Duodenal mucosa (tissue), 2 donors: ENCODE data around the gene NR0B1.

Source experiments
- H3K27ac ChIP-seq: one replicate; pipeline ENCODE4 v1.7.0; 2013; ENCODE audit warnings: low read depth, low read length
- H3K27me3 ChIP-seq, 2 donors: one replicate each; pipeline ENCODE4 v1.7.0; 2013; ENCODE audit warnings: low read length in 2 of 2, control low read depth in 1 of 2; ENCODE audit not compliant: insufficient read depth in 2 of 2, control insufficient read depth in 1 of 2
- H3K36me3 ChIP-seq, 2 donors: one replicate each; pipeline ENCODE4 v1.7.0; 2013; ENCODE audit warnings: low read length in 2 of 2, control low read depth in 1 of 2; ENCODE audit not compliant: insufficient read depth in 2 of 2, control insufficient read depth in 1 of 2
- H3K4me1 ChIP-seq, 2 donors: one replicate each; pipeline ENCODE4 v1.7.0; 2013; ENCODE audit warnings: low read length in 2 of 2, control low read depth in 1 of 2; ENCODE audit not compliant: insufficient read depth in 2 of 2, control insufficient read depth in 1 of 2
- H3K4me3 ChIP-seq, 2 donors: one replicate each; pipeline ENCODE4 v1.7.0; 2013; ENCODE audit warnings: low read length in 2 of 2, low read depth in 1 of 2
- H3K9ac ChIP-seq, 2 donors: one replicate each; pipeline ENCODE4 v1.7.0; 2013; ENCODE audit warnings: low read length in 2 of 2, low read depth in 1 of 2
- H3K9me3 ChIP-seq, 2 donors: one replicate each; pipeline ENCODE4 v1.7.0; 2013; ENCODE audit warnings: low read length in 2 of 2, control low read depth in 1 of 2; ENCODE audit not compliant: control insufficient read depth in 1 of 2

The NR0B1 gene

GRCh38 chrX:30307466-30307865 lies 1.7 kb downstream of the NR0B1 start:
- H3K27ac ChIP-seq, result no peak overlapping the region

GRCh38 chrX:30304866-30305265 lies 4.3 kb downstream of the NR0B1 start:
- no peak overlapping the region for H3K4me3 ChIP-seq
- H3K27ac ChIP-seq, result no peak overlapping the region
- no peaks in the 10 kb centered on the region for H3K9me3 ChIP-seq
- H3K27me3 ChIP-seq, result no peaks in the 10 kb centered on the region
- H3K9ac ChIP-seq, result no peak overlapping the region
- H3K4me1 ChIP-seq, result no peaks in the 10 kb centered on the region
- H3K36me3 ChIP-seq, result no peaks in the 10 kb centered on the region

More at GRCh38 chrX:30307466-30307865, 1.7 kb downstream of the NR0B1 start:
- H3K4me1 ChIP-seq, result no peaks in the 10 kb centered on the region
- H3K27me3 ChIP-seq, result no peaks in the 10 kb centered on the region
- H3K4me3 ChIP-seq, result no peak overlapping the region
- H3K36me3 ChIP-seq, result no peaks in the 10 kb centered on the region
- no peaks in the 10 kb centered on the region for H3K9me3 ChIP-seq
- no peak overlapping the region for H3K9ac ChIP-seq

GRCh38 chrX:30302956-30303355 lies 6.2 kb downstream of the NR0B1 start:
- H3K9ac ChIP-seq, result no peak overlapping the region
- H3K4me3 ChIP-seq, result no peak overlapping the region
- H3K4me1 ChIP-seq, result no peaks in the 10 kb centered on the region
- no peaks in the 10 kb centered on the region for H3K9me3 ChIP-seq
- no peaks in the 10 kb centered on the region for H3K36me3 ChIP-seq
- H3K27ac ChIP-seq, result no peak overlapping the region
- no peaks in the 10 kb centered on the region for H3K27me3 ChIP-seq

- H3K27ac ChIP-seq, result no peak overlapping the region
- no peaks in the 10 kb centered on the region for H3K4me1 ChIP-seq
These were observed 7.2 kb downstream of the NR0B1 start for GRCh38 chrX:30301963-30302362.

GRCh38 chrX:30301208-30301607 lies 8.0 kb downstream of the NR0B1 start:
- H3K36me3 ChIP-seq, result no peaks in the 10 kb centered on the region
- no peak overlapping the region for H3K9ac ChIP-seq
- no peaks in the 10 kb centered on the region for H3K9me3 ChIP-seq
- H3K4me3 ChIP-seq, result no peak overlapping the region
- H3K27ac ChIP-seq, result no peak overlapping the region
- no peaks in the 10 kb centered on the region for H3K27me3 ChIP-seq
- H3K4me1 ChIP-seq, result no peaks in the 10 kb centered on the region

More at GRCh38 chrX:30301963-30302362, 7.2 kb downstream of the NR0B1 start:
- Histone ChIP-seq H3K36me3 (no peaks in the 10 kb centered on the region), H3K4me3 (no peak overlapping the region), H3K9ac (no peak overlapping the region), H3K9me3 (no peaks in the 10 kb centered on the region), H3K27me3 (no peaks in the 10 kb centered on the region)

- Histone ChIP-seq H3K4me1 (no peaks in the 10 kb centered on the region), H3K27ac (no peak overlapping the region), H3K27me3 (no peaks in the 10 kb centered on the region), H3K36me3 (no peaks in the 10 kb centered on the region), H3K9me3 (no peaks in the 10 kb centered on the region), H3K9ac (no peak overlapping the region), H3K4me3 (no peak overlapping the region)
These were observed 12.6 kb downstream of the NR0B1 start for GRCh38 chrX:30296408-30297254.

GRCh38 chrX:30283456-30284200 lies 25.6 kb downstream of the NR0B1 start:
- Histone ChIP-seq H3K27ac (no peak overlapping the region), H3K4me1 (no peaks in the 10 kb centered on the region), H3K36me3 (no peaks in the 10 kb centered on the region), H3K27me3 (no peaks in the 10 kb centered on the region), H3K4me3 (no peak overlapping the region), H3K9ac (no peak overlapping the region), H3K9me3 (no peaks in the 10 kb centered on the region)

GRCh38 chrX:30282527-30282926 lies 26.7 kb downstream of the NR0B1 start:
- Histone ChIP-seq H3K4me3 (no peak overlapping the region), H3K27ac (no peak overlapping the region), H3K4me1 (no peaks in the 10 kb centered on the region), H3K36me3 (no peaks in the 10 kb centered on the region), H3K9ac (no peak overlapping the region), H3K27me3 (no peaks in the 10 kb centered on the region), H3K9me3 (no peaks in the 10 kb centered on the region)

- Histone ChIP-seq H3K36me3 (no peaks in the 10 kb centered on the region), H3K9ac (no peak overlapping the region), H3K4me3 (no peak overlapping the region), H3K27ac (no peak overlapping the region), H3K9me3 (no peaks in the 10 kb centered on the region), H3K27me3 (no peaks in the 10 kb centered on the region), H3K4me1 (no peaks in the 10 kb centered on the region)
These were observed 28.8 kb downstream of the NR0B1 start for GRCh38 chrX:30280428-30280827.

GRCh38 chrX:30278365-30278764 lies 30.8 kb downstream of the NR0B1 start:
- H3K4me3 ChIP-seq, result no peak overlapping the region
- H3K9me3 ChIP-seq, result no peaks in the 10 kb centered on the region
- no peaks in the 10 kb centered on the region for H3K4me1 ChIP-seq
- no peaks in the 10 kb centered on the region for H3K36me3 ChIP-seq
- no peak overlapping the region for H3K9ac ChIP-seq
- no peak overlapping the region for H3K27ac ChIP-seq
- no peaks in the 10 kb centered on the region for H3K27me3 ChIP-seq
